WTC11 (cell line): ENCODE data around the gene NOC2L. TPM values are rescaled to one million over a fixed set of nuclear protein-coding genes. Genes with fewer than 3 reads are reported as not detected.

Experiments
- ATAC-seq: fragments of 200-7000 bp; cut with Tn5 transposase; 2 replicates; pipeline ENCODE4 v1.10.0; 2021; ENCODE audit warnings: mild to moderate bottlenecking, moderate library complexity
- Bru-seq: library from RNA; stranded (reverse); fragments of 400-500 nt; gene quantifications from one replicate; lab custom pipeline; 2021; lab: Mats Ljungman, UMichigan
- CTCF ChIA-PET: fragments of 300-600 bp; sonication (Branson Sonifier 250); formaldehyde crosslinking; loops from one replicate; lab custom pipeline; 2021; ENCODE audit warnings: antibody characterized with exemption; lab: Charles Lee
- POLR2A ChIA-PET: fragments of 350-600 bp; sonication (Branson Sonifier 250); formaldehyde crosslinking; loops from one replicate; lab custom pipeline; 2021; ENCODE audit warnings: antibody characterized with exemption; lab: Charles Lee
- DNase-seq: peaks from one replicate; pipeline ENCODE4 v3.0.0; 2021; ENCODE audit warnings: low spot score
- H3K27ac Mint-ChIP-seq: 2 replicates; pipeline ENCODE4 v1.8.0; 2021; ENCODE audit warnings: mixed read lengths
- H3K27me3 Mint-ChIP-seq: 2 replicates; pipeline ENCODE4 v1.8.0; 2021; ENCODE audit warnings: low read depth, mild to moderate bottlenecking, moderate library complexity, mixed read lengths
- H3K36me3 Mint-ChIP-seq: 2 replicates; pipeline ENCODE4 v1.8.0; 2021; ENCODE audit warnings: mixed read lengths
- H3K4me1 Mint-ChIP-seq: 2 replicates; pipeline ENCODE4 v1.8.0; 2022; ENCODE audit warnings: mixed read lengths
- H3K4me3 Mint-ChIP-seq: 2 replicates; pipeline ENCODE4 v1.8.0; 2021; ENCODE audit warnings: mild to moderate bottlenecking, moderate library complexity, mixed read lengths
- H3K9me3 Mint-ChIP-seq: 2 replicates; pipeline ENCODE4 v1.8.0; 2021; ENCODE audit warnings: mixed read lengths
- ATF1 ChIP-seq: sonication (generic); formaldehyde crosslinking; IDR thresholded peaks from 2 replicates; pipeline ENCODE4 v1.8.1; 2023; ENCODE audit warnings: mild to moderate bottlenecking, moderate library complexity, missing genetic modification reagents
- CREB1 ChIP-seq: sonication (generic); formaldehyde crosslinking; IDR thresholded peaks from 2 replicates; pipeline ENCODE4 v1.8.0; 2023; ENCODE audit warnings: mild to moderate bottlenecking, missing genetic modification reagents
- EMX1 ChIP-seq: fragments of 250-450 bp; sonication (Bioruptor Pico); IDR thresholded peaks from 2 replicates; pipeline ENCODE4 v1.8.0; 2021; ENCODE audit warnings: mild to moderate bottlenecking
- ESRRA ChIP-seq: sonication (generic); formaldehyde crosslinking; IDR thresholded peaks from 2 replicates; pipeline ENCODE4 v1.8.1; 2022; ENCODE audit warnings: mild to moderate bottlenecking, missing genetic modification reagents, borderline replicate concordance
- FOXK1 ChIP-seq: sonication (generic); formaldehyde crosslinking; IDR thresholded peaks from 2 replicates; pipeline ENCODE4 v1.8.0; 2022; ENCODE audit warnings: mild to moderate bottlenecking, moderate library complexity, missing genetic modification reagents
- GTF2I ChIP-seq: fragments of 250-450 bp; sonication (Bioruptor Pico); conservative IDR thresholded peaks from 2 replicates; pipeline ENCODE4 v1.4.0; 2021; ENCODE audit warnings: mild to moderate bottlenecking
- JUN ChIP-seq: sonication (generic); formaldehyde crosslinking; IDR thresholded peaks from 2 replicates; pipeline ENCODE4 v1.8.0; 2023; ENCODE audit warnings: mild to moderate bottlenecking, missing genetic modification reagents
- MYBL2 ChIP-seq: sonication (generic); formaldehyde crosslinking; IDR thresholded peaks from 2 replicates; pipeline ENCODE4 v1.8.1; 2023; ENCODE audit warnings: mild to moderate bottlenecking, moderate library complexity, missing genetic modification reagents
- NR1H2 ChIP-seq: sonication (generic); formaldehyde crosslinking; IDR thresholded peaks from 2 replicates; pipeline ENCODE4 v1.9.0; 2021; ENCODE audit warnings: mild to moderate bottlenecking, moderate library complexity, missing genetic modification reagents
- PRDM15 ChIP-seq: sonication (generic); formaldehyde crosslinking; IDR thresholded peaks from 2 replicates; pipeline ENCODE4 v1.8.0; 2022; ENCODE audit warnings: missing genetic modification reagents
- PRRX2 ChIP-seq: fragments of 250-450 bp; sonication (Bioruptor Pico); IDR thresholded peaks from 2 replicates; pipeline ENCODE4 v1.8.0; 2021; ENCODE audit warnings: mild to moderate bottlenecking
- RELA ChIP-seq: sonication (generic); formaldehyde crosslinking; IDR thresholded peaks from 2 replicates; pipeline ENCODE4 v1.8.1; 2022; ENCODE audit warnings: missing genetic modification reagents, mild to moderate bottlenecking, borderline replicate concordance
- STAT6 ChIP-seq: sonication (generic); formaldehyde crosslinking; conservative IDR thresholded peaks from 2 replicates; pipeline ENCODE4 v1.8.1; 2023; ENCODE audit warnings: mild to moderate bottlenecking, low read depth, missing genetic modification reagents, moderate library complexity
- ZNF121 ChIP-seq: sonication (generic); formaldehyde crosslinking; IDR thresholded peaks from 2 replicates; pipeline ENCODE4 v1.8.0; 2023; ENCODE audit warnings: missing genetic modification reagents
- ZNF232 ChIP-seq: sonication (generic); formaldehyde crosslinking; IDR thresholded peaks from 2 replicates; pipeline ENCODE4 v1.8.0; 2022; ENCODE audit warnings: mild to moderate bottlenecking, missing genetic modification reagents
- ZNF263 ChIP-seq: sonication (generic); formaldehyde crosslinking; IDR thresholded peaks from 2 replicates; pipeline ENCODE4 v1.8.1; 2022; ENCODE audit warnings: low read depth, mild to moderate bottlenecking, moderate library complexity, missing genetic modification reagents
- long read RNA-seq, 3 experiments: library from RNA in 1 of 3; library from capped mRNA in 1 of 3; library from polyadenylated mRNA in 1 of 3; unstranded in 2 of 3; stranded (forward) in 1 of 3; transcript quantifications; one replicate each; pipeline ENCODE4 v2.0.0, GENCODE V29; 2021
- total RNA-seq: library from RNA; stranded (reverse); gene quantifications from 3 replicates; pipeline ENCODE4 v1.2.3, GENCODE V29; 2021
- TF ChIP-seq, protein P1 (sequence below): sonication (generic); formaldehyde crosslinking; IDR thresholded peaks from 2 replicates; pipeline ENCODE4 v1.8.1; 2022; ENCODE audit warnings: low read depth, mild to moderate bottlenecking, moderate library complexity, missing genetic modification reagents, borderline replicate concordance
- TF ChIP-seq, protein P2 (sequence below): fragments of 200-600 bp; IDR thresholded peaks from 2 replicates; pipeline ENCODE4 v1.8.0; 2022; ENCODE audit warnings: antibody characterized with exemption
- TF ChIP-seq, protein P3 (sequence below): sonication (generic); formaldehyde crosslinking; IDR thresholded peaks from 2 replicates; pipeline ENCODE4 v1.8.0; 2023; ENCODE audit warnings: mild to moderate bottlenecking, missing genetic modification reagents
- TF ChIP-seq, protein P4 (sequence below): sonication (generic); formaldehyde crosslinking; IDR thresholded peaks from 2 replicates; pipeline ENCODE4 v1.8.1; 2023; ENCODE audit warnings: mild to moderate bottlenecking, missing genetic modification reagents, moderate library complexity

The NOC2L gene
- total RNA-seq (149 to 182 TPM (median 150 TPM) in 3 replicates), Bru-seq, nascent RNA (percentile 62 among the genes with signal in this experiment)
- long read RNA-seq, experiment 1, transcript NOC2L-201 (19 exons, 2,790 nt) = major isoform, 739 of 1,592 reads
- long read RNA-seq, experiment 1, partial matches to known transcripts = 103 of 1,592 reads
- long read RNA-seq, experiment 1, other reads (novel, unspliced or antisense) = 749 of 1,592 reads
- long read RNA-seq, experiment 2, transcript NOC2L-201 (19 exons, 2,790 nt) = major isoform, 14 of 191 reads
- long read RNA-seq, experiment 2, partial matches to known transcripts = 103 of 191 reads
- long read RNA-seq, experiment 2, other reads (novel, unspliced or antisense) = 72 of 191 reads
- long read RNA-seq, experiment 3, transcript NOC2L-202 (2 exons, 878 nt) = minor isoform, 15 of 117 reads
- long read RNA-seq, experiment 3, transcript NOC2L-201 (19 exons, 2,790 nt) = major isoform, 48 of 117 reads
- long read RNA-seq, experiment 3, partial matches to known transcripts = 18 of 117 reads
- long read RNA-seq, experiment 3, other reads (novel, unspliced or antisense) = 36 of 117 reads

GRCh38 chr1:958823-959730, at the start of gene NOC2L:
Gene NOC2L, minus strand, starts transcription at chr1:959256. Its CDS starts 16 bp downstream, at chr1:959240.
- H3K27me3 Mint-ChIP-seq = peaks cover 9% of the 10 kb centered on the region
- POLR2A ChIA-PET = interaction anchor here (1.0 kb wide), 1 partner anchor 17 kb away, joined by 3 read pairs; no protein-coding TSS in a partner anchor
- H3K9me3 Mint-ChIP-seq = no peaks in the 10 kb centered on the region
- ATAC-seq (peak; percentile 81), DNase-seq (peak; percentile 95)
- peak within 1 kb of the TSS; percentile 94 for H3K4me3 Mint-ChIP-seq
- 0 out of 2 replicates have a peak within 1 kb of the TSS, but pooled peaks have one; percentile 65 for H3K27ac Mint-ChIP-seq
- CTCF ChIA-PET = interaction anchor here (0.6 to 1.1 kb wide), 3 partner anchors 11 to 671 kb away, joined by 3 to 7 read pairs (median 4); no protein-coding TSS in a partner anchor
- H3K4me1 Mint-ChIP-seq = peaks cover 14% of the 10 kb centered on the region
- H3K36me3 Mint-ChIP-seq = peaks cover 21% of the 10 kb centered on the region
- TF ChIP-seq ATF1 (CRISPR knock-in tag) = no peak
- TF ChIP-seq, protein P1, sequence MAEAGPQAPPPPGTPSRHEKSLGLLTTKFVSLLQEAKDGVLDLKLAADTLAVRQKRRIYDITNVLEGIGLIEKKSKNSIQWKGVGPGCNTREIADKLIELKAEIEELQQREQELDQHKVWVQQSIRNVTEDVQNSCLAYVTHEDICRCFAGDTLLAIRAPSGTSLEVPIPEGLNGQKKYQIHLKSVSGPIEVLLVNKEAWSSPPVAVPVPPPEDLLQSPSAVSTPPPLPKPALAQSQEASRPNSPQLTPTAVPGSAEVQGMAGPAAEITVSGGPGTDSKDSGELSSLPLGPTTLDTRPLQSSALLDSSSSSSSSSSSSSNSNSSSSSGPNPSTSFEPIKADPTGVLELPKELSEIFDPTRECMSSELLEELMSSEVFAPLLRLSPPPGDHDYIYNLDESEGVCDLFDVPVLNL (CRISPR knock-in tag) = no peak
- TF ChIP-seq JUN = no peak
- no peak for TF ChIP-seq PRDM15
- TF ChIP-seq CREB1 = no peak
- no peak for TF ChIP-seq RELA (CRISPR knock-in tag)
- no peak for TF ChIP-seq PRRX2
- TF ChIP-seq GTF2I = peak; percentile 46; the same call in 1 of the 2 replicates
- no peak for TF ChIP-seq EMX1 (CRISPR knock-in tag)
- TF ChIP-seq, protein P2, sequence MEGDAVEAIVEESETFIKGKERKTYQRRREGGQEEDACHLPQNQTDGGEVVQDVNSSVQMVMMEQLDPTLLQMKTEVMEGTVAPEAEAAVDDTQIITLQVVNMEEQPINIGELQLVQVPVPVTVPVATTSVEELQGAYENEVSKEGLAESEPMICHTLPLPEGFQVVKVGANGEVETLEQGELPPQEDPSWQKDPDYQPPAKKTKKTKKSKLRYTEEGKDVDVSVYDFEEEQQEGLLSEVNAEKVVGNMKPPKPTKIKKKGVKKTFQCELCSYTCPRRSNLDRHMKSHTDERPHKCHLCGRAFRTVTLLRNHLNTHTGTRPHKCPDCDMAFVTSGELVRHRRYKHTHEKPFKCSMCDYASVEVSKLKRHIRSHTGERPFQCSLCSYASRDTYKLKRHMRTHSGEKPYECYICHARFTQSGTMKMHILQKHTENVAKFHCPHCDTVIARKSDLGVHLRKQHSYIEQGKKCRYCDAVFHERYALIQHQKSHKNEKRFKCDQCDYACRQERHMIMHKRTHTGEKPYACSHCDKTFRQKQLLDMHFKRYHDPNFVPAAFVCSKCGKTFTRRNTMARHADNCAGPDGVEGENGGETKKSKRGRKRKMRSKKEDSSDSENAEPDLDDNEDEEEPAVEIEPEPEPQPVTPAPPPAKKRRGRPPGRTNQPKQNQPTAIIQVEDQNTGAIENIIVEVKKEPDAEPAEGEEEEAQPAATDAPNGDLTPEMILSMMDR = no peak
- no peak for TF ChIP-seq NR1H2 (CRISPR knock-in tag)
- no peak for TF ChIP-seq STAT6
- no peak for TF ChIP-seq ZNF263 (CRISPR knock-in tag)
- TF ChIP-seq, protein P3, sequence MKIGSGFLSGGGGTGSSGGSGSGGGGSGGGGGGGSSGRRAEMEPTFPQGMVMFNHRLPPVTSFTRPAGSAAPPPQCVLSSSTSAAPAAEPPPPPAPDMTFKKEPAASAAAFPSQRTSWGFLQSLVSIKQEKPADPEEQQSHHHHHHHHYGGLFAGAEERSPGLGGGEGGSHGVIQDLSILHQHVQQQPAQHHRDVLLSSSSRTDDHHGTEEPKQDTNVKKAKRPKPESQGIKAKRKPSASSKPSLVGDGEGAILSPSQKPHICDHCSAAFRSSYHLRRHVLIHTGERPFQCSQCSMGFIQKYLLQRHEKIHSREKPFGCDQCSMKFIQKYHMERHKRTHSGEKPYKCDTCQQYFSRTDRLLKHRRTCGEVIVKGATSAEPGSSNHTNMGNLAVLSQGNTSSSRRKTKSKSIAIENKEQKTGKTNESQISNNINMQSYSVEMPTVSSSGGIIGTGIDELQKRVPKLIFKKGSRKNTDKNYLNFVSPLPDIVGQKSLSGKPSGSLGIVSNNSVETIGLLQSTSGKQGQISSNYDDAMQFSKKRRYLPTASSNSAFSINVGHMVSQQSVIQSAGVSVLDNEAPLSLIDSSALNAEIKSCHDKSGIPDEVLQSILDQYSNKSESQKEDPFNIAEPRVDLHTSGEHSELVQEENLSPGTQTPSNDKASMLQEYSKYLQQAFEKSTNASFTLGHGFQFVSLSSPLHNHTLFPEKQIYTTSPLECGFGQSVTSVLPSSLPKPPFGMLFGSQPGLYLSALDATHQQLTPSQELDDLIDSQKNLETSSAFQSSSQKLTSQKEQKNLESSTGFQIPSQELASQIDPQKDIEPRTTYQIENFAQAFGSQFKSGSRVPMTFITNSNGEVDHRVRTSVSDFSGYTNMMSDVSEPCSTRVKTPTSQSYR = no peak
- TF ChIP-seq ZNF232 (CRISPR knock-in tag) = no peak
- no peak for TF ChIP-seq ZNF121 (CRISPR knock-in tag)
- TF ChIP-seq, protein P4, sequence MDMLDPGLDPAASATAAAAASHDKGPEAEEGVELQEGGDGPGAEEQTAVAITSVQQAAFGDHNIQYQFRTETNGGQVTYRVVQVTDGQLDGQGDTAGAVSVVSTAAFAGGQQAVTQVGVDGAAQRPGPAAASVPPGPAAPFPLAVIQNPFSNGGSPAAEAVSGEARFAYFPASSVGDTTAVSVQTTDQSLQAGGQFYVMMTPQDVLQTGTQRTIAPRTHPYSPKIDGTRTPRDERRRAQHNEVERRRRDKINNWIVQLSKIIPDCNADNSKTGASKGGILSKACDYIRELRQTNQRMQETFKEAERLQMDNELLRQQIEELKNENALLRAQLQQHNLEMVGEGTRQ (CRISPR knock-in tag) = no peak
- TF ChIP-seq MYBL2 (CRISPR knock-in tag) = no peak
- peak; percentile 61 for TF ChIP-seq FOXK1
- TF ChIP-seq ESRRA (CRISPR knock-in tag) = no peak
